Smooth muscle cell (in vitro differentiated cells): ENCODE results near the gene ZBTB39. TPM values are rescaled to one million over a fixed set of nuclear protein-coding genes. Genes with fewer than 3 reads are reported as not detected.
A peak's percentile ranks its signal among the peaks of the same experiment; 100 is the strongest.

ENCODE experiments used
- DNase-seq: peaks from one replicate; lab custom pipeline; 2025; ENCODE audit not compliant: unreplicated experiment; lab: John Stamatoyannopoulos, UW
- H2AFZ ChIP-seq: fragments of 200-600 bp; sonication (generic); 2 replicates; pipeline ENCODE4 v1.6.0; 2016; ENCODE audit warnings: antibody characterized with exemption, low read depth, mild to moderate bottlenecking
- H3F3A ChIP-seq: fragments of 200-600 bp; sonication (generic); 2 replicates; pipeline ENCODE4 v1.6.0; 2017; ENCODE audit warnings: antibody characterized with exemption, low read depth
- H3K27ac ChIP-seq: fragments of 200-600 bp; sonication (generic); 2 replicates; pipeline ENCODE4 v1.5.1; 2016; ENCODE audit warnings: low read depth, mild to moderate bottlenecking
- H3K27me3 ChIP-seq: fragments of 200-600 bp; sonication (generic); 2 replicates; pipeline ENCODE4 v1.6.1; 2016; ENCODE audit warnings: low read depth, mild to moderate bottlenecking
- H3K36me3 ChIP-seq: fragments of 200-600 bp; sonication (generic); 2 replicates; pipeline ENCODE4 v1.5.1; 2016; ENCODE audit warnings: low read depth
- H3K4me1 ChIP-seq: fragments of 200-600 bp; sonication (generic); 2 replicates; pipeline ENCODE4 v1.5.1; 2016; ENCODE audit warnings: low read depth
- H3K4me2 ChIP-seq: fragments of 200-600 bp; sonication (generic); 2 replicates; pipeline ENCODE4 v1.6.0; 2016; ENCODE audit warnings: mild to moderate bottlenecking
- H3K4me3 ChIP-seq: fragments of 200-600 bp; sonication (generic); 2 replicates; pipeline ENCODE4 v1.5.1; 2016; ENCODE audit warnings: mild to moderate bottlenecking
- H3K79me2 ChIP-seq: fragments of 200-600 bp; sonication (generic); 2 replicates; pipeline ENCODE4 v1.6.0; 2016; ENCODE audit warnings: low read depth, mild to moderate bottlenecking
- H3K9ac ChIP-seq: fragments of 200-600 bp; sonication (generic); 2 replicates; pipeline ENCODE4 v1.6.0; 2016; ENCODE audit warnings: low read depth
- H3K9me3 ChIP-seq: fragments of 200-600 bp; sonication (generic); replicated peaks from 2 replicates; pipeline ENCODE4 v1.5.1; 2016; ENCODE audit warnings: low read depth
- H4K20me1 ChIP-seq: fragments of 200-600 bp; sonication (generic); 2 replicates; pipeline ENCODE4 v1.6.0; 2016; ENCODE audit warnings: low read depth
- CTCF ChIP-seq: fragments of 200-600 bp; sonication (generic); IDR thresholded peaks from 2 replicates; pipeline ENCODE4 v1.5.1; 2017; ENCODE audit warnings: borderline replicate concordance, mild to moderate bottlenecking, antibody characterized with exemption; ENCODE audit not compliant: insufficient read depth, poor library complexity, severe bottlenecking
- WGBS: methylation state at CpG from one replicate; pipeline ENCODE4 v1.1.7; 2016; ENCODE audit warnings: low lambda C conversion rate; 5-methylcytosine and 5-hydroxymethylcytosine counted together
- polyA plus RNA-seq: library from polyadenylated mRNA; unstranded; fragments of >200 nt; fragmentation: Nextera tagmentation; extraction: Ambion mirVana; gene quantifications from 2 replicates; pipeline ENCODE4 v1.2.1, GENCODE V29; 2016
- total RNA-seq: library from RNA; depleted of rRNA; stranded (reverse); fragments of >200 nt; gene quantifications from 2 replicates; pipeline ENCODE4 v1.2.3, GENCODE V29; 2014

Gene ZBTB39
- total and polyA plus RNA-seq, 2 experiments from 2014 or later = 3.6 to 8.5 TPM

- no peak overlapping the region for H3K27ac ChIP-seq
- H4K20me1 ChIP-seq = no peaks in the 10 kb centered on the region
- H3K27me3 ChIP-seq = peaks cover 3% of the 10 kb centered on the region
- no peaks in the 10 kb centered on the region for H3F3A ChIP-seq
- H2AFZ ChIP-seq = no peak overlapping the region
- no peak overlapping the region for H3K4me2 ChIP-seq
- no peaks in the 10 kb centered on the region for H3K79me2 ChIP-seq
- no peak overlapping the region for H3K9ac ChIP-seq
- no peak overlapping the region for H3K4me3 ChIP-seq
- TF ChIP-seq CTCF = no peak
- WGBS = 94% methylated on average over 1 of the region's 1 CpG
- no peaks in the 10 kb centered on the region for H3K4me1 ChIP-seq
- H3K36me3 ChIP-seq = no peaks in the 10 kb centered on the region
- no peaks in the 10 kb centered on the region for H3K9me3 ChIP-seq
- no peak for DNase-seq
Measured at GRCh38 chr12:57051011-57051410, 44.7 kb upstream of the ZBTB39 start.

GRCh38 chr12:57049890-57050289 is 43.5 kb upstream of the ZBTB39 start, which contains the start of gene MYO1A:
MYO1A (minus strand) TSS chr12:57050129; CDS start chr12:57048323, 1,806 bp downstream.
- H3K4me2 ChIP-seq = no peak within 1 kb of the TSS
- H3K9me3 ChIP-seq = no peaks in the 10 kb centered on the region
- TF ChIP-seq CTCF = no peak
- H3K4me3 ChIP-seq = peak within 1 kb of the TSS; percentile 32
- DNase-seq = no peak
- no peaks in the 10 kb centered on the region for H3K4me1 ChIP-seq
- no peaks in the 10 kb centered on the region for H4K20me1 ChIP-seq
- H3K27ac ChIP-seq = no peak within 1 kb of the TSS
- H3F3A ChIP-seq = peaks cover 3% of the 10 kb centered on the region
- no peak within 1 kb of the TSS for H3K9ac ChIP-seq
- no peaks in the 10 kb centered on the region for H3K79me2 ChIP-seq
- H2AFZ ChIP-seq = no peak within 1 kb of the TSS
- no peaks in the 10 kb centered on the region for H3K36me3 ChIP-seq
- WGBS = 36% methylated on average over 2 of the region's 2 CpGs
- peaks cover 3% of the 10 kb centered on the region for H3K27me3 ChIP-seq

GRCh38 chr12:57049119-57049446 is 42.7 kb upstream of the ZBTB39 start:
- Histone ChIP-seq H3K36me3 (no peaks in the 10 kb centered on the region), H2AFZ (no peak overlapping the region), H3K9ac (no peak overlapping the region), H3K4me3 (peak overlapping the region; percentile 21), H3K79me2 (no peaks in the 10 kb centered on the region), H3K4me1 (no peaks in the 10 kb centered on the region), H3K27ac (no peak overlapping the region), H3F3A (peaks cover 6% of the 10 kb centered on the region), H4K20me1 (no peaks in the 10 kb centered on the region), H3K27me3 (peaks cover 3% of the 10 kb centered on the region), H3K9me3 (no peaks in the 10 kb centered on the region), H3K4me2 (no peak overlapping the region)
- no peak for TF ChIP-seq CTCF
- WGBS = 99% methylated on average over 4 of the region's 4 CpGs
- DNase-seq = no peak

GRCh38 chr12:57048423-57049118 is 42.2 kb upstream of the ZBTB39 start:
- H3K27ac ChIP-seq = no peak overlapping the region
- no peak overlapping the region for H2AFZ ChIP-seq
- no peaks in the 10 kb centered on the region for H3K9me3 ChIP-seq
- peak overlapping the region; percentile 21 for H3K4me3 ChIP-seq
- no peaks in the 10 kb centered on the region for H3K36me3 ChIP-seq
- H3K79me2 ChIP-seq = no peaks in the 10 kb centered on the region
- no peak overlapping the region for H3K4me2 ChIP-seq
- no peak for DNase-seq
- TF ChIP-seq CTCF = no peak
- peaks cover 6% of the 10 kb centered on the region for H3F3A ChIP-seq
- H3K27me3 ChIP-seq = peaks cover 3% of the 10 kb centered on the region
- no peaks in the 10 kb centered on the region for H3K4me1 ChIP-seq
- no peak overlapping the region for H3K9ac ChIP-seq
- no peaks in the 10 kb centered on the region for H4K20me1 ChIP-seq
- WGBS = 100% methylated on average over 1 of the region's 1 CpG
